IMR-90 (cell line): ENCODE data around the gene TINAG. TPM values are rescaled to one million over a fixed set of nuclear protein-coding genes. Genes with fewer than 3 reads are reported as not detected.

ENCODE experiments used
- ATAC-seq: fragments of 200-7000 bp; cut with Tn5 transposase; 2 replicates; pipeline ENCODE4 v1.9.1; 2020; ENCODE audit warnings: low read depth, mild to moderate bottlenecking, moderate library complexity
- BruUV-seq: library from RNA; stranded (reverse); fragments of 400-500 nt; replicated peaks from 2 replicates; lab custom pipeline; 2021; lab: Mats Ljungman, UMichigan
- CTCF ChIA-PET: fragments of 300-600 bp; formaldehyde crosslinking; extraction: SDS; loops from one replicate; lab custom pipeline; 2021; ENCODE audit warnings: antibody characterized with exemption; lab: Yijun Ruan, JAX
- POLR2A ChIA-PET: fragments of 300-600 bp; sonication (Branson Sonifier 250); formaldehyde crosslinking; loops from one replicate; lab custom pipeline; 2022; ENCODE audit warnings: antibody characterized with exemption; ENCODE audit not compliant: unreplicated experiment; lab: Charles Lee
- DNase-seq: peaks from one replicate; pipeline ENCODE4 v3.0.0; 2013
- H2AFZ ChIP-seq: replicated peaks from 2 replicates; pipeline ENCODE3; 2013; ENCODE audit warnings: low read length, mild to moderate bottlenecking; ENCODE audit not compliant: poor library complexity
- H2AK5ac ChIP-seq: 2 replicates; pipeline ENCODE4 v1.6.1; 2013; ENCODE audit warnings: low read depth, low read length, inconsistent platforms
- H2AK9ac ChIP-seq: replicated peaks from 2 replicates; pipeline ENCODE3; 2013; ENCODE audit warnings: mild to moderate bottlenecking, low read depth, low read length, moderate library complexity; ENCODE audit not compliant: poor library complexity
- H2BK120ac ChIP-seq: 2 replicates; pipeline ENCODE4 v1.6.1; 2013; ENCODE audit warnings: low read depth, low read length, inconsistent platforms
- H2BK15ac ChIP-seq: 3 replicates; pipeline ENCODE4 v1.6.1; 2013; ENCODE audit warnings: low read depth, low read length, inconsistent platforms
- H2BK20ac ChIP-seq: 2 replicates; pipeline ENCODE4 v1.6.1; 2013; ENCODE audit warnings: low read depth, mild to moderate bottlenecking, inconsistent platforms, low read length, moderate library complexity
- H2BK5ac ChIP-seq: 2 replicates; pipeline ENCODE4 v1.6.1; 2013; ENCODE audit warnings: mild to moderate bottlenecking, low read depth, low read length, inconsistent platforms; ENCODE audit not compliant: poor library complexity, severe bottlenecking
- H3K14ac ChIP-seq: replicated peaks from 2 replicates; pipeline ENCODE4 v1.6.1; 2013; ENCODE audit warnings: low read depth, low read length, inconsistent platforms
- H3K18ac ChIP-seq: 2 replicates; pipeline ENCODE4 v1.6.1; 2013; ENCODE audit warnings: low read depth, low read length, control low read depth
- H3K23ac ChIP-seq: 2 replicates; pipeline ENCODE4 v1.6.1; 2013; ENCODE audit warnings: low read depth, low read length, inconsistent platforms
- H3K27ac ChIP-seq: 2 replicates; pipeline ENCODE4 v1.5.1; 2013; ENCODE audit warnings: mild to moderate bottlenecking, control low read depth, low read length; ENCODE audit not compliant: insufficient read depth
- H3K27me3 ChIP-seq: 2 replicates; pipeline ENCODE4 v1.6.1; 2013; ENCODE audit warnings: low read length; ENCODE audit not compliant: control insufficient read depth, insufficient read depth
- H3K36me3 ChIP-seq: 2 replicates; pipeline ENCODE4 v1.6.1; 2013; ENCODE audit warnings: low read length, mixed read lengths; ENCODE audit not compliant: control insufficient read depth, insufficient read depth
- H3K4ac ChIP-seq: 2 replicates; pipeline ENCODE4 v1.6.1; 2013; ENCODE audit warnings: low read depth, low read length, inconsistent platforms
- H3K4me1 ChIP-seq: 2 replicates; pipeline ENCODE4 v1.6.1; 2013; ENCODE audit warnings: low read length, mixed read lengths; ENCODE audit not compliant: control insufficient read depth, insufficient read depth
- H3K4me2 ChIP-seq: 2 replicates; pipeline ENCODE4 v1.6.1; 2013; ENCODE audit warnings: low read depth, mild to moderate bottlenecking, control low read depth, low read length, moderate library complexity
- H3K4me3 ChIP-seq: 2 replicates; pipeline ENCODE4 v1.5.1; 2013; ENCODE audit warnings: low read depth, mild to moderate bottlenecking, control low read depth, low read length, moderate library complexity; ENCODE audit not compliant: insufficient read depth
- H3K56ac ChIP-seq: 2 replicates; pipeline ENCODE4 v1.6.1; 2013; ENCODE audit warnings: low read length, inconsistent platforms; ENCODE audit not compliant: insufficient read depth; ENCODE audit errors: extremely low read depth
- H3K79me1 ChIP-seq, 2 experiments: 2 replicates each; pipeline ENCODE4 v1.6.1; 2013; ENCODE audit warnings: low read length in 2 of 2, inconsistent platforms in 1 of 2, low read depth in 1 of 2
- H3K9ac ChIP-seq: 2 replicates; pipeline ENCODE4 v1.6.1; 2013; ENCODE audit warnings: low read depth, low read length, control low read depth
- H3K9me1 ChIP-seq: 2 replicates; pipeline ENCODE4 v1.6.1; 2013; ENCODE audit warnings: low read length, inconsistent platforms; ENCODE audit not compliant: insufficient read depth
- H3K9me3 ChIP-seq: 2 replicates; pipeline ENCODE4 v1.6.1; 2013; ENCODE audit warnings: low read length; ENCODE audit not compliant: control insufficient read depth, insufficient read depth
- H4K20me1 ChIP-seq: 2 replicates; pipeline ENCODE4 v1.6.1; 2013; ENCODE audit warnings: low read length, inconsistent platforms; ENCODE audit not compliant: insufficient read depth
- H4K5ac ChIP-seq: 2 replicates; pipeline ENCODE4 v1.6.1; 2013; ENCODE audit warnings: mild to moderate bottlenecking, low read depth, low read length, control low read depth
- H4K8ac ChIP-seq, 2 experiments: 2 replicates each; pipeline ENCODE4 v1.6.1; 2013; ENCODE audit warnings: low read depth in 2 of 2, low read length in 2 of 2, control low read depth in 1 of 2, inconsistent platforms in 1 of 2
- H4K91ac ChIP-seq: 2 replicates; pipeline ENCODE4 v1.6.1; 2013; ENCODE audit warnings: low read depth, low read length, inconsistent platforms; ENCODE audit not compliant: insufficient read depth
- CHD1 ChIP-seq: IDR thresholded peaks from 2 replicates; pipeline ENCODE4 v1.6.1; 2012; ENCODE audit warnings: low read depth, low read length, improper control_type of control experiment
- ELK1 ChIP-seq: fragments of 150-350 bp; IDR thresholded peaks from 2 replicates; pipeline ENCODE4 v1.6.1; 2016; ENCODE audit warnings: low read depth, mild to moderate bottlenecking, low read length, moderate library complexity, borderline replicate concordance
- FOS ChIP-seq: fragments of 150-350 bp; IDR thresholded peaks from 2 replicates; pipeline ENCODE4 v1.6.1; 2016; ENCODE audit warnings: low read depth, low read length
- MAFK ChIP-seq: IDR thresholded peaks from 2 replicates; pipeline ENCODE4 v1.6.1; 2012; ENCODE audit warnings: low read depth, low read length, improper control_type of control experiment
- MAZ ChIP-seq: IDR thresholded peaks from 2 replicates; pipeline ENCODE4 v1.6.1; 2012; ENCODE audit warnings: low read depth, mild to moderate bottlenecking, low read length, improper control_type of control experiment, moderate library complexity, borderline replicate concordance
- MXI1 ChIP-seq: IDR thresholded peaks from 2 replicates; pipeline ENCODE4 v1.6.1; 2012; ENCODE audit warnings: low read depth, mild to moderate bottlenecking, low read length, moderate library complexity, borderline replicate concordance
- NFE2L2 ChIP-seq: fragments of 150-350 bp; IDR thresholded peaks from 2 replicates; pipeline ENCODE4 v1.6.1; 2016; ENCODE audit warnings: low read depth, mild to moderate bottlenecking, low read length
- POLR2A ChIP-seq: IDR thresholded peaks from 2 replicates; pipeline ENCODE4 v1.6.1; 2012; ENCODE audit warnings: mild to moderate bottlenecking, low read depth, low read length
- RAD21 ChIP-seq: IDR thresholded peaks from 2 replicates; pipeline ENCODE4 v1.6.1; 2012; ENCODE audit warnings: low read length, improper control_type of control experiment
- RCOR1 ChIP-seq: IDR thresholded peaks from 2 replicates; pipeline ENCODE4 v1.6.1; 2012; ENCODE audit warnings: mild to moderate bottlenecking, low read length, improper control_type of control experiment; ENCODE audit not compliant: insufficient replicate concordance
- RFX5 ChIP-seq: IDR thresholded peaks from 2 replicates; pipeline ENCODE4 v1.8.0; 2012; ENCODE audit warnings: low read depth, mild to moderate bottlenecking, low read length, moderate library complexity
- SMC3 ChIP-seq: fragments of 150-350 bp; IDR thresholded peaks from 2 replicates; pipeline ENCODE4 v1.6.1; 2016; ENCODE audit warnings: low read depth, mild to moderate bottlenecking, antibody characterized with exemption, low read length, moderate library complexity
- WGBS, 2 experiments: methylation state at CpG; one replicate each; pipeline versions ENCODE4 v1.1.5 to v1.1.7; 2013; ENCODE audit warnings: missing lambda C conversion rate in 2 of 2; ENCODE audit not compliant: insufficient read length in 1 of 2; ENCODE audit errors: extremely low coverage in 2 of 2; 5-methylcytosine and 5-hydroxymethylcytosine counted together
- dilution Hi-C: fragments of 300-500 bp; cut with HindIII; formaldehyde crosslinking; loops from one replicate; pipeline ENCODE4 v1.14.3; 2018; ENCODE audit warnings: low sequenced_read_pairs; ENCODE audit not compliant: unreplicated experiment
- in situ Hi-C: fragments of 300-500 bp; cut with MboI; formaldehyde crosslinking; loops from 3 replicates; pipeline ENCODE4 v1.14.3; 2019; ENCODE audit warnings: low sequenced_read_pairs, inconsistent platforms, mixed read lengths
- intact Hi-C: fragments of 100-400 bp; cut with micrococcal nuclease; formaldehyde crosslinking; loops from 2 replicates; pipeline ENCODE4 v1.10.0; 2022
- polyA plus RNA-seq, 3 experiments: library from polyadenylated mRNA; depleted of rRNA; stranded (reverse); fragments of >200 nt; gene quantifications; 2 replicates each; pipeline ENCODE4 v1.2.3, GENCODE V29; 2012; ENCODE audit warnings: low replicate concordance in 1 of 3
- total RNA-seq: library from RNA; depleted of rRNA; stranded (reverse); fragments of >200 nt; gene quantifications from 2 replicates; pipeline ENCODE4 v1.2.3, GENCODE V29; 2012
- TF ChIP-seq, protein P1 (sequence below): fragments of 150-350 bp; IDR thresholded peaks from 2 replicates; pipeline ENCODE4 v1.6.1; 2017; ENCODE audit warnings: mild to moderate bottlenecking, antibody characterized with exemption, low read length, low read depth

Gene TINAG
- total and polyA plus RNA-seq, 2 of the 4 experiments (the other 2 are of a cell fraction) = not detected

DNA sequence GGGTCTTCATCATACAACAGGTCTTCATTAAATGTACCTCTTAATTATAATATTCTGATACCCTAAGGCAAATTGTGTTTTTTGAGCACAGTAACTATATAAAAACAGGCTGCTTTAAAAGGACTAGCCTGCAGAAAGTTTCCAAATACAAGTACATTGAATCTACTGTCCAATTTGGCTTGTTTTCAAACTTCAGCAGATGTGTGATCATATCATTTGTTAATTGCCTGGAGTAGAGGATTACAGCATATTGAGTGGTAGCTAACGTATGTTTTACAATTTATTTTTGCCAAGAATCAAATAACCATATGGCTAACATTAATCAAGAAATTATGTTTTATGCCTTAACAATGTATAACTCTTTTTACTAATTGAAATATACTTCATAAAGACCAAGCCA, 12.6 kb downstream of the TINAG start:
- POLR2A ChIA-PET = no interaction called here

More for the DNA sequence above, 12.6 kb downstream of the TINAG start:
- Histone ChIP-seq H3K56ac (no peak overlapping the region), H3K4me2 (no peak overlapping the region), H4K91ac (no peak overlapping the region), H2BK15ac (no peak overlapping the region), H4K20me1 (no peaks in the 10 kb centered on the region), H4K8ac (no peak overlapping the region), H2BK20ac (no peak overlapping the region), H4K5ac (no peak overlapping the region), H3K79me1 (no peaks in the 10 kb centered on the region), H3K4me3 (no peak overlapping the region), H3K9ac (no peak overlapping the region), H2AK5ac (no peak overlapping the region), H3K36me3 (no peaks in the 10 kb centered on the region), H2BK120ac (no peak overlapping the region), H3K23ac (no peak overlapping the region), H3K18ac (no peak overlapping the region), H3K9me1 (no peaks in the 10 kb centered on the region), H2AFZ (no peak overlapping the region), H3K4ac (no peak overlapping the region), H2BK5ac (no peak overlapping the region), H3K27me3 (no peaks in the 10 kb centered on the region), H3K9me3 (no peaks in the 10 kb centered on the region), H2AK9ac (no peak overlapping the region), H3K27ac (no peak overlapping the region), H3K14ac (no peak overlapping the region), H3K4me1 (no peaks in the 10 kb centered on the region)
- DNase-seq = no peak
- BruUV-seq = no TSS peak
- no CpG with 5 or more reads among the region's 1 CpG for WGBS, 2 experiments
- TF ChIP-seq POLR2A = no peak
- TF ChIP-seq, protein P1, sequence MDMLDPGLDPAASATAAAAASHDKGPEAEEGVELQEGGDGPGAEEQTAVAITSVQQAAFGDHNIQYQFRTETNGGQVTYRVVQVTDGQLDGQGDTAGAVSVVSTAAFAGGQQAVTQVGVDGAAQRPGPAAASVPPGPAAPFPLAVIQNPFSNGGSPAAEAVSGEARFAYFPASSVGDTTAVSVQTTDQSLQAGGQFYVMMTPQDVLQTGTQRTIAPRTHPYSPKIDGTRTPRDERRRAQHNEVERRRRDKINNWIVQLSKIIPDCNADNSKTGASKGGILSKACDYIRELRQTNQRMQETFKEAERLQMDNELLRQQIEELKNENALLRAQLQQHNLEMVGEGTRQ = no peak
- TF ChIP-seq MXI1 = no peak
- no peak for TF ChIP-seq MAFK
- TF ChIP-seq RAD21 = no peak
- no peak for TF ChIP-seq NFE2L2
- no peak for TF ChIP-seq CHD1
- TF ChIP-seq SMC3 = no peak
- TF ChIP-seq ELK1 = no peak
- TF ChIP-seq RCOR1 = no peak
- TF ChIP-seq RFX5 = no peak
- no peak for TF ChIP-seq MAZ
- TF ChIP-seq FOS = no peak
- dilution Hi-C loops = no loop called here
- no peak for ATAC-seq
- CTCF ChIA-PET = no interaction called here
- intact Hi-C loops = no loop called here
- in situ Hi-C loops = no loop called here
